Upper lobe of right lung (tissue), 1 donor: ENCODE data around the gene ULK2. TPM values are rescaled to one million over a fixed set of nuclear protein-coding genes. Genes with fewer than 3 reads are reported as not detected.

Experiments
- ATAC-seq: fragments of 200-7000 bp; cut with Tn5 transposase; one replicate; pipeline ENCODE4 v1.9.1; 2020; ENCODE audit warnings: mild to moderate bottlenecking, moderate library complexity
- DNase-seq: peaks from one replicate; pipeline ENCODE4 v3.0.0-alpha.2; 2020
- H3K27ac ChIP-seq: fragments of 200-600 bp; one replicate; pipeline ENCODE4 v1.8.0; 2022
- H3K27me3 ChIP-seq: fragments of 200-600 bp; one replicate; pipeline ENCODE4 v1.8.0; 2022; ENCODE audit warnings: mild to moderate bottlenecking
- H3K36me3 ChIP-seq: fragments of 200-600 bp; one replicate; pipeline ENCODE4 v1.8.0; 2022
- H3K4me1 ChIP-seq: fragments of 200-600 bp; one replicate; pipeline ENCODE4 v1.8.0; 2022
- H3K4me3 ChIP-seq: fragments of 200-600 bp; one replicate; pipeline ENCODE4 v1.8.0; 2022; ENCODE audit warnings: mild to moderate bottlenecking
- H3K9me3 ChIP-seq: fragments of 200-600 bp; one replicate; pipeline ENCODE4 v1.8.0; 2022
- intact Hi-C: fragments of 100-400 bp; cut with DNase I; formaldehyde crosslinking; loops from one replicate; pipeline ENCODE4 v1.11.0; 2022
- total RNA-seq: library from RNA; stranded (reverse); fragmentation: NEBNext Ultra II Directional; extraction: Animal tissue kit (Norgen Biotek cat#: 25700); gene quantifications from one replicate; pipeline ENCODE4 v1.2.1, GENCODE V29; 2021
- TF ChIP-seq, protein P1 (sequence below): fragments of 200-600 bp; IDR thresholded peaks from one replicate; pipeline ENCODE4 v1.8.0; 2022; ENCODE audit warnings: antibody characterized with exemption
- donor health status: DM: no; HTN: yes; CAD: no; lungs with severe emphysema.

Gene ULK2
- total RNA-seq, 1 donor from 2014 or later, result 30.8 TPM

DNA sequence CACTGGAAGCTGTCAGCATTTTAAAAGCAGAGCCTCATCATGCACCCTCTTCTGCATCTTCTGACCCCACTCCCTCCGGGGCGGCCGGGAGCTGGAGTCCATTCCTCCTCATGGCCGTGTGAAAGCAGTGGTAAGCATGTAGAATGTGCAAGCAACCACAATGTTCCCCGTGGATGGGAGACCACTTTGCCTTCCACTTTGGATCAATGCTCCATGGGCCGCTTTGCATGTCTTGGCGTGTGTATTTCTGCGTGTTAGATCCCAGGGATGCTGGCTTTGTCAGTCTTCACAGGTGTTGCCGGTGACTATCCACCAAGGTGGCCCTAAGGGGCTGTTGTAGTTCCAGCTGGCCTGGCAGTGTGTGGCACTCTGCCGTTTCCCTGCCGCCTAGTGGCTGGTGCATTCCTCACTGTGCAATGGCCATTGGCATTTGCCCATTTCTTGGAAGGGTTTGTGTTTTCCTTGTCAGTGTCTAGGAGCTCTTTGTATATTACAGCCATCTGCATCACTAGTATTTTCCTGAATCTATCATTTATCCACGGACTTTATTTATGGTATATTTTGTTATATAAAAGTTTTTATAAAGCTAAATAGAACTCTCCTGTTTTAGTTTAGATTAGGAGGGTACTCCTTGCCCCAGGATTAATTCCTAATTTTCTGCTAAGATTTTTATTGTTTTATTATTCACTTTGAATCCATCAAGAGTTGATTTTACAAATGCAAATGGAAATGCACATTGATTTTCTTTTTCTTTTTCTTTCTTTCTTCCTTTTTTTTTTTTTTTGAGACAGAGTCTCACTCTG lies 113.9 kb downstream of the ULK2 start:
- no peaks in the 10 kb centered on the region for H3K36me3 ChIP-seq
- TF ChIP-seq, protein P1, sequence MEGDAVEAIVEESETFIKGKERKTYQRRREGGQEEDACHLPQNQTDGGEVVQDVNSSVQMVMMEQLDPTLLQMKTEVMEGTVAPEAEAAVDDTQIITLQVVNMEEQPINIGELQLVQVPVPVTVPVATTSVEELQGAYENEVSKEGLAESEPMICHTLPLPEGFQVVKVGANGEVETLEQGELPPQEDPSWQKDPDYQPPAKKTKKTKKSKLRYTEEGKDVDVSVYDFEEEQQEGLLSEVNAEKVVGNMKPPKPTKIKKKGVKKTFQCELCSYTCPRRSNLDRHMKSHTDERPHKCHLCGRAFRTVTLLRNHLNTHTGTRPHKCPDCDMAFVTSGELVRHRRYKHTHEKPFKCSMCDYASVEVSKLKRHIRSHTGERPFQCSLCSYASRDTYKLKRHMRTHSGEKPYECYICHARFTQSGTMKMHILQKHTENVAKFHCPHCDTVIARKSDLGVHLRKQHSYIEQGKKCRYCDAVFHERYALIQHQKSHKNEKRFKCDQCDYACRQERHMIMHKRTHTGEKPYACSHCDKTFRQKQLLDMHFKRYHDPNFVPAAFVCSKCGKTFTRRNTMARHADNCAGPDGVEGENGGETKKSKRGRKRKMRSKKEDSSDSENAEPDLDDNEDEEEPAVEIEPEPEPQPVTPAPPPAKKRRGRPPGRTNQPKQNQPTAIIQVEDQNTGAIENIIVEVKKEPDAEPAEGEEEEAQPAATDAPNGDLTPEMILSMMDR, result peak; percentile 48
- ATAC-seq (peak; percentile 72), DNase-seq (peak; percentile 82)
- H3K27ac ChIP-seq, result peak overlapping the region; percentile 76
- peaks cover 5% of the 10 kb centered on the region for H3K4me1 ChIP-seq
- intact Hi-C loops, result no loop called here
- H3K9me3 ChIP-seq, result no peaks in the 10 kb centered on the region
- H3K4me3 ChIP-seq, result no peak overlapping the region
- no peaks in the 10 kb centered on the region for H3K27me3 ChIP-seq

GRCh38 chr17:19753051-19753509 lies 114.7 kb downstream of the ULK2 start:
- ATAC-seq, result peak; percentile 94
- Histone ChIP-seq H3K27me3 (no peaks in the 10 kb centered on the region), H3K36me3 (no peaks in the 10 kb centered on the region), H3K4me3 (no peak overlapping the region), H3K9me3 (no peaks in the 10 kb centered on the region), H3K4me1 (peaks cover 12% of the 10 kb centered on the region), H3K27ac (peak overlapping the region; percentile 76)
- intact Hi-C loops, result no loop called here
- peak; percentile 91 for DNase-seq
- TF ChIP-seq, protein P1, result no peak

DNA sequence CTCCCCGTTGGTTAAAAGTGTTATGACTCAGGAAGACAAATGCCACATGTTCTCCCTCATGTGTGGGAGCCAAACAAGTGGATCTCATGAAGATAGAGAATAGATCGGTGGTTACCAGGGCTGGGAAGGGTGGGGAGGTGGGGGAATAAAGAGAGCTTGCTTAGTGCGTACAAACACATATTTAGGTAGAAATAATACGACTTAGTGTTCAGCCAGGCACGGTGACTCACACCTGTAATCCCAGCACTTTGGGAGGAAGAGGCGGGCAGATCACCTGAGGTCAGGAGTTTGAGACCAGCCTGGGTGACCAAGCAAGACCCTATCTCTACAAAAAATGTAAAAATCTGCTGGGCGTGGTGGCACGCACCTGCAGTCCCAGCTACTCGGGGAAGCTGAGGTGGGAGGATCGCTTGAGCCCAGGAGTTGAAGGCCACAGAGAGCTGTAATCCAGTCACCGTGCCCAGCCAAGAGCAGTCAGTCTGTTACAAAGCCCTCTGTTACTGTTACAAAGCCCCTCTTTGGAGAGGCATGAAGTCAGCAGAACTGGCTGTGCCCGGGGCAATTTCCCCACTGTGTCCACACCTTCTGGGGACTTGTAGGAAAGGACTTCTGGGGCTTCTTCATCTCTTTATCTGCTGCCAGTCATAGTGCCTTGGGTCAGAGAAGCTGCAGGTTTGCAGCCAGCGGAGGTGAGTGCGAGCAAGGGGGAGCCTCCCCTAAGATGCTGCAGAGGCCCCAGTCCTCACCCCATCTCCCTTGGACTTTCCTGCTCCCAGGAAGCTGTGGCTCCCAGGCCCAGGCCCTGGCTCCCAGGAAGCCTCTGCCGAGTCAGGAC lies 115.3 kb downstream of the ULK2 start:
- DNase-seq (no peak), ATAC-seq (no peak)
- TF ChIP-seq, protein P1, result no peak
- H3K36me3 ChIP-seq, result no peaks in the 10 kb centered on the region
- peak overlapping the region; percentile 76 for H3K27ac ChIP-seq
- H3K4me3 ChIP-seq, result no peak overlapping the region
- intact Hi-C loops, result no loop called here
- H3K27me3 ChIP-seq, result no peaks in the 10 kb centered on the region
- H3K9me3 ChIP-seq, result no peaks in the 10 kb centered on the region
- peaks cover 15% of the 10 kb centered on the region for H3K4me1 ChIP-seq

DNA sequence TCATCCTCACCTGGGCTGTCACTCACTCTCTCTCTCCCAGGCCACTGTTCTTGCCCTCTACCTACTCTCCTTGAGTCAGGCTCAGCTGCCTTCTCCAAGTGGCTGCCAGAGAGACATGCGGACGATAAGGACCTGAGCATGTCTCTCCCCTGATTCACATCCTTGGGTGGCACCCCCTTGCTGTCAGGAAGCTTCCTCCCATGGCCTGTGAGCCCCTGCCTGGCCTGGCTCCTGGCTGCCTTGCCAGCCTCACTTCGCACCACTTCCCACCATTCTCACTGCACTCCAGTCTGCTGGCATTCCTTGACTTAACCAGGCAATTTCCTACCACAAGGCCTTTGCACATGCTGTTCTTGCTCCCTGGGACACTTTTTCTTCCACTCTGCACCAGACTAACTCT lies 116.9 kb downstream of the ULK2 start:
- TF ChIP-seq, protein P1, result no peak
- no peaks in the 10 kb centered on the region for H3K27me3 ChIP-seq
- H3K4me1 ChIP-seq, result peaks cover 15% of the 10 kb centered on the region
- peak; percentile 49 for DNase-seq
- no peaks in the 10 kb centered on the region for H3K9me3 ChIP-seq
- no peak for ATAC-seq
- no peaks in the 10 kb centered on the region for H3K36me3 ChIP-seq
- no peak overlapping the region for H3K4me3 ChIP-seq
- intact Hi-C loops, result no loop called here
- H3K27ac ChIP-seq, result no peak overlapping the region

GRCh38 chr17:19750020-19750572 lies 117.6 kb downstream of the ULK2 start:
- H3K36me3 ChIP-seq, result no peaks in the 10 kb centered on the region
- intact Hi-C loops, result no loop called here
- no peaks in the 10 kb centered on the region for H3K9me3 ChIP-seq
- H3K27ac ChIP-seq, result no peak overlapping the region
- H3K4me3 ChIP-seq, result no peak overlapping the region
- H3K27me3 ChIP-seq, result no peaks in the 10 kb centered on the region
- H3K4me1 ChIP-seq, result peaks cover 20% of the 10 kb centered on the region
- no peak for DNase-seq
- TF ChIP-seq, protein P1, result no peak
- ATAC-seq, result no peak
